ENCODE data around the gene PAX1.

The PAX1 gene

DNA sequence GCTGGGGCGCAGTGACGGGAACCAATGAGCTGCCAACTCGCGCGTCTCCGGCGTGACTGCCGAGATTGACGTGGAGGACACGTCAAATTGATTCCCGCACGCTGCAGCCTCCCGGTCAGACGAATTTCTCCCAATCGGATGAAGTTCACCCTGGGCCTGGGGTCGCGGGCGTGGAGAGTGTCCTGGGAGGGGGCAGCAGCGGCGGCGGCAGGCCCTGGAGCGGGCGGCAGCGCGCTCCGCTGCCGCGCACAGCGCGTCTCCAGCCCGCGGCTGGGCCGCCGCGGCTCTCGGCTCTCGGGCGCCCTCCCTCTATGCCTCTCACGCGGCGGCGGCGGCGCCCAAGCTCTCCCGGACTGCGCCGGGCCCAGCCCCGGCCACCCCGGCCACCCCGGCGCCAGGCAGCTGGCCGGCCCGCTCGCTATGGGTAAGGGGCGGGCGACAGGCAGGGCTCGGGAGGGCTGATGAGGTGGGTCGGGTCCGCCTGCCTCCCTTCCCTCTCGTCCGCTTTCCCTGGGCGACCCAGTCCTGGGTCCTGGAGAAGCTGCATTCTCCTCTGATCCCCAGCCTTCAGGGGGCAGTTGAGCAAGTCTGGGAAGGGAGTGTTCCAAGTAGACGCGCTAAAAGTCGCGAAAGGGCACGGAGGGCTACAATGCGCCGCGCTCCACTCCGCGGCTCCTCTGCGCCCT is at the start of gene PAX1:
Gene PAX1 (plus strand): TSS at position 90 of the 686 bp plus-strand sequence. CDS start 49 bp downstream, at position 139.
- no peak for DNase-seq

- DNase-seq, result no peak
Observed at GRCh38 chr20:21656308-21657067, 49.0 kb upstream of the PAX1 start.

GRCh38 chr20:21661488-21662055 is 43.9 kb upstream of the PAX1 start:
- no peak for DNase-seq

DNA sequence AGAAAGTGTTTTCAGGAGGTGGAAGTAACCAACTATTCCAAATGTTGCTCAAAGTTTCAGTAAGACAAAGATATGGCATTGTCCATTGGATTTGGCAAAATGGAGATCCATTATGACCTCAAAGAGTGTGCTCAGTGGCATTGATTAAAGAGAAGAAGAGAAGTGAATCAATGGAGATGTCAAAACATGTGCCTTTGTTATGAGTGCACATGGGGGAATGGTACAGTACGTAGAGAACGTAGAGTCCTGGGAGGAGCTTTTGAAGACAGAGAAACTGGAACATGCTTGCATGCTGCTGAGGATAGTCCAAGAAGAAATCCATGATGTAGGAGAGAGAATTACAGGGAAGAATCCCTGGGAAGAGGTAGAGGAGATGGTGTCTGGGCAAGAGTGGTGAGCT is 42.0 kb upstream of the PAX1 start:
- DNase-seq, result no peak

DNA sequence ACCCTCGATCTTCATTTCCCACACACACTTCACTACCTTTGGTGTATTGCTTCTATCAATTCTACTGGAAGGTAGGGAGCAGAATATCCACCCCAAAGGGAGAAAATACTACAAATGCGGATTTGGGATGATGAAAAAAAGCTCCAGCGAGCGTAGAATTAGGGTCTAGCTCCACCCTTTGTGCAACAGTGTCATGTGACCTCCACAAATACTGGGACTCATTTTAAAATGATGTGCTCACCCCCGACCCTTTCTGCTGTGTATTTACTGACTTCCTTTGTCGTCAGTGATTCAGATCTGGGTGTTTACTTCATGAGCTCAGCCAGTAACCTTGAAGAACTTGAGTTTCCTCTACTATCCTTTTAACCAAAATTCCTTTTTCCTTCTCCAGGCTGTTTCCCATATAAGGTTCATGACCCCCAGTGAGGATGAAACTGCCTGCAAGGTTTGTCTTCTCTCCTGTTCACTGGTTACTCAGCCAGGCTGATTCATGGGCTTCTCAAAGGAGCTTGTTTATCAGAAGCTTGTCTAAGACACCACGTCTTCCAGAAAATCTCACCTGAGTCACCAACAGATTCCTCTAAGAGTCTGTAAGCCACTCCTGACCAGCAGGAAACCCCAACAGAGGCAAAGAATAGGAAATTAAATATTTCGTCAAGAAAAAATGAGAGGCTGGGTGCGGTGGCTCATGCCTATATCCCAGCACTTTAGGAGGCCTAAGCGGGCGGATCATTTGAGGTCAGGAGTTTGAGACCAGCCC is 39.6 kb upstream of the PAX1 start:
- no peak for DNase-seq

DNA sequence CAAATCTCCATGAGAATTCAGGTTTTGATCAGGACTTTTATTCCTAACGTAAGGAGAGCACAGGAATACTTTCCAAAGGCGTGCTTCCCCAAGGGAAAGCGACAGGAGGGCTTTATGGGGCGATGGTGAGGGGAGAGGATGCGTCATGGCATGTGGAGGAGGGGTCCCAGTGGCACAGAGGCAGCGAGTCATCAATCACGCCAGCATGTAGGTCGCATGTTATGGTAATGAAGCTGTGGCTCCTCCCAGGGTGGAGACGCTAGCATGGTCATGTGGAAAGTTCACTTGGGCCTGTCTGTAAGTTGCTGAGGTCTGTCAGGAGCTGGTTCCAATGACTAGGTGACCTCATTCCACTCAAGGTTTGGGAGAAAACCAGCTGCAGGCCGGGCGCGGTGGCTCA is 35.3 kb upstream of the PAX1 start:
- no peak for DNase-seq

- no peak for DNase-seq
Observed at GRCh38 chr20:21670981-21671380, 34.5 kb upstream of the PAX1 start.

GRCh38 chr20:21677261-21677660 is 28.2 kb upstream of the PAX1 start:
- no peak for DNase-seq

- no peak for DNase-seq
Observed at GRCh38 chr20:21677781-21678180, 27.7 kb upstream of the PAX1 start.

GRCh38 chr20:21681234-21681921 is 24.1 kb upstream of the PAX1 start:
- no peak for DNase-seq

DNA sequence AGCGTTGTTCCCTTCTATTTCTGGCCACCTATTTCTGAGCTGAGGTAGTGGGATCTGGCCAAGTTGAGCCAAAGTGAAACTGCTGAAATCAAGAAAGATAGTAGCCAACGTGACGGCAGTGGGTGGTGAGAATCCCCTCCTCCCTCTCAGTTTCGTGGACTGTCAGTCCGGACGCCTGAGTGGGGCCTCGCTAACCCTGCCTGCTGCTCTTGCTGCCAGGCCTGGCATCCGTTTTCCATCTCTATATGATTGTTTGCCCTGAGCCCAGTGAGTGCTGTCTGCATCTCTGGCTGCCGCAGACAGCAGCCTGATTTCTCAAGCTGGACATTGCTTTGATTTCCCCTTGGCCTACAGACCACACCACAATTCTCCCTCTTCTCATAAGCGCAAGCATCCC is 23.5 kb upstream of the PAX1 start:
- no peak for DNase-seq

DNA sequence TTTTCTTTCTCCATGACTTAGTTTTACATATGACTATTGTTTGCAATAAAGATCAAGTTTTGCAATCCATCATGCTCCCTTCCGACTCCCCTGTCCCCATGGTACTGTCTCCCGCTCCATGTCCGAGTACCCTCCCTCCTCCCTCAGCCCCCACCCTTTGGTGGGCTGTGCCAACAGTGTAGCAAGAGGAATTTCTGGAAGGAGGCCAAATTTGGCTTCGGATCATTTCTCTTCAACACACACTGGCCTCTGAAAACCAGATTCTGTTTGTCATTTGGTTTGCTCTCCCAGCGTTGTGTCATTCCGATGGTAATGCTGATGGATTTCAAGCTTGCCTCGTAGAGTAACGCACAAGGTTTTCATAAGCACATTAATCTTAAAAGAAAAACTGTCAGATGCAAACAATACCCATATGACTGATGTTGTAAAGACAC is 22.9 kb upstream of the PAX1 start:
- no peak for DNase-seq

DNA sequence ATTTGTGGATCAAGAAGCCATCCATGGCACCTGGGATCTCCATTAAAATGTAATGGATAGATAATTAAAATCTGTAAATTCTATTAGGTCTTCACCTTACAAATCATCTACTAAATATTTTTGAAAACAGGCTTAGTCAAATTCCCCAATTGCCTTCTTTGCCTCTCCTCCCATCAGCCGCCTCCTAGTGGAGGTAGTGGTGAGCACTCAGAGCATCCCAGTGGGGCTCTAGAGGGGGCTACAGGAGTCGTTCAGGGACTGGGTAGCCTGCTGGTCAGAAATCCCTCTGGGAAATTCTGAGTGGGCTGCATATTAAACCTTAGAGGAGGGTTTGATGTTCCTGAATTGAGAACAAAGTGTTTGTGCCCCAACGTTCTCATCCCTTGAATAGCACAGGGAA is 20.8 kb upstream of the PAX1 start:
- no peak for DNase-seq

DNA sequence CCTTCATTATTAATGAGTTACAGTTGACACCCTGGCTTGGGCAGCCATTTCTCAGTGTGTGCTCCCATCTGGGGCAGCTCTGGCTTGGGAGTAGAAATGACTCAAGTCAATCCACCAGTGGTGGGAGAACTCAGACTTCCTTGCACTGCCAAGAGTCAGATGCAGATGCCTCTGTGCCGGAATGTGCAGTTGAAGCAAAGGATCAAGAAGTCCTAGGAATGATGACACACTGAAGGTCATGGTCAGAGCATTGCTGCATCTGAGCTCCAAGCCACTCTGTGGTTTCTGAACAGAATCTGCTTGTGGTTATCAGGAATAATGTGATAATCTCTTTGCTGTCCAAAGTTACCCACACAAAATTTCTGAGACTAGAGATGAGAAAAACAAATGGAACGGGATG is 19.5 kb upstream of the PAX1 start:
- DNase-seq, result no peak

- DNase-seq, result no peak
Observed at GRCh38 chr20:21693322-21693721, 12.1 kb upstream of the PAX1 start.

GRCh38 chr20:21698494-21699215 is 6.8 kb upstream of the PAX1 start:
- no peak for DNase-seq

DNA sequence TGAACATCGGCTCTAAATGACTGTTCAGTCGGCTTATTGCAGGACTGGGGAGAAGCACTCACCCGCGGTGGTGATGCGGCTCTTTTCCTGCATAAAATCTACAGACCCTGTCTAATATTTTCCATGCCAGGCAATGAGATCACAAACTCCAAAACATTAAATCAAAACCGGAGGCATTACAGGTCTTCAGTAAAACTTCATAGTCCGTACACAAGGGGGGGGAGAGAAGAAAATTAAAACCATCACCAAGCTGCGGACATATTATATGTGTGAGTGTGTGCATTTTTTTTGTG is 6.3 kb upstream of the PAX1 start:
- no peak for DNase-seq

- DNase-seq, result no peak
Observed at GRCh38 chr20:21701171-21701876, 4.1 kb upstream of the PAX1 start.

DNA sequence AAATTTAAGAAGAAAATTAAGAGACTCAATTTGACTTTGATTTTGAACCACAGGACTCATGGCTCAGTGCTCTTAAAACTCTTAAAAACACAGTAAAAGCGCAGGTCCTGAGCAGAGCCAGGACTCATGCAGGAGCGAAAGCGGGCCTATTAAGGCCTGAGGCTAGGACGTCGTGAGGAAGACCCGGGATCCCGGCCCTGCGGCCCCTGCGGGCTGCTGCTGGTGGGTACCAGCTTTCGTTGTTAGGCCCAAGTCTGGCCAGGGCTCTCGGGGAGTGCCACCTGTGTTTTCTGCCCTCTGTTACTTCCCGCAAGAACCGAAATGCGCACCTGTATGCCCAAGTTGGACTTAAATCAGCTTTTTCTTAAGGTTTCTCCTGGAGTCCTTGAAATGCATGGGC is 3.4 kb upstream of the PAX1 start:
- no peak for DNase-seq

DNA sequence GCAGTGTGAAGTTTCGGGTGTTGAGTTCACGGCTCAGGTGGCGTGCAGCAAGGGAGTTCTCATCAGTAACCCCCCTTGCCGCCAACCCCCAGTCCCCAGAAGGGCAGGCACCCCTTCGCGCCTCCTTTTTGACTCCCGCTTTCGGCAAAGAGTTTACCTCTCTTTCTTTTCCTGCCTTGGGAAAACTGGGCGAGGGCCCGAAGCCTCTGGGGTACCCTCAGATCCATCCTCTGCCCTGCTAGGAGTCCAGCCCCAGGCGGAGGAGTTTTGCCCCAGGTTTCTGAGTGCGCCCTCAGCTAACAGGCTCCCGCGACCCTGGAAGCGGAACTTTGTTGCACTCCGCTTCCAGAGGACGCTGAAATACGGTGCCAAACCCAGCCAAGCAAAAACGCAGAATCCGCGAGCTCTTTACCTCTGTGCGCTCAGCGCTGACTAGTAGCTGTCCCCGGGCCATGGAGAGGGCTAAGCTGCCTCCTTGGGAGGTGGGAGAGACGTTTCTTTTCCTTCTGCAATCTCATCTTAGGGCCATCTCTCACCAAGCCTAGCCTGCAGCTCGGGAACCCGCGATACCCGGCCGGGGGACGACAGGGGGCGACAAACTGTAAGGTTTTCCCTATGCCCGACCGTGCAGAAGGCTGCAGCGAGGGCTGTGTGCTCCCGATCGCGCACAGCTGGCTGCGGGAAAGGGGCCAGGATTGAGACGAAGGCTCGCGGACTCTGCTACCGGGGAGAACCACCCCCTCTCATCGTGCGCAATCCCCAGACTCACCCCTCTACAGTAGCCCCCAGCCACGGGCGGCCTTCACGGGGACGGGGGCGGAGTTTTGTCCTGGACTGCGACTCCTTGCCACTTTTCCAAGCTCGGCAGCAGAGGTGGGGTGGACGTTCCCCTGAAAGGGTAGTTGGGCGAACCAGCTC is 2.7 kb upstream of the PAX1 start:
- DNase-seq, result peak; percentile 22

Data from NCI-H1694 treated with DMSO at 0.1 percent for 48 hours (cell line).